Measurements from ENCODE around the gene SERPINA6.

GRCh38 chr14:94298130-94298529, 25.0 kb downstream of the SERPINA6 start:
- TF ChIP-seq CTCF (IDR thresholded peaks at IDR 0.05; ENCODE audit: borderline replicate concordance, extremely low read depth, low read length, poor library complexity, severe bottlenecking): no peak
- no peak for TF ChIP-seq EZH2 (IDR thresholded peaks at IDR 0.05; ENCODE audit: borderline replicate concordance, low read depth, low read length, severe bottlenecking)

Data from DND-41 (cell line).